AG04449 (cell line): ENCODE results near the gene BMF.

Source experiments
- CTCF ChIA-PET: fragments of 350-600 bp; formaldehyde crosslinking; extraction: SDS; loops from one replicate; lab custom pipeline; 2021; ENCODE audit warnings: antibody characterized with exemption; lab: Yijun Ruan, JAX
- POLR2A ChIA-PET: fragments of 400-600, 350-600 bp; formaldehyde crosslinking; extraction: SDS; loops from one replicate; lab custom pipeline; 2020; ENCODE audit warnings: antibody characterized with exemption, inconsistent platforms; lab: Yijun Ruan, JAX
- DNase-seq: peaks from one replicate; pipeline ENCODE4 v3.0.0-alpha.2; 2010; ENCODE audit warnings: low read depth, low spot score
- H3K4me3 ChIP-seq: 2 replicates; pipeline ENCODE4 v1.5.1; 2011; ENCODE audit warnings: low read depth, mild to moderate bottlenecking, control low read depth, low read length
- CTCF ChIP-seq: IDR thresholded peaks from one replicate; pipeline ENCODE4 v1.5.1; 2011; ENCODE audit warnings: mild to moderate bottlenecking, moderate library complexity, low read length, control low read depth, inconsistent platforms; ENCODE audit not compliant: insufficient read depth; ENCODE audit errors: missing control alignments

Gene BMF

GRCh38 chr15:40040770-40041169, 67.9 kb downstream of the BMF start:
- no peak overlapping the region for H3K4me3 ChIP-seq
- CTCF ChIA-PET, result interaction anchor here (0.6 to 6.3 kb wide), 9 partner anchors 8 to 256 kb away, joined by 4 to 75 read pairs (median 6); no protein-coding TSS in a partner anchor
- no peak for TF ChIP-seq CTCF

GRCh38 chr15:40040293-40040635, 68.4 kb downstream of the BMF start:
- no peak for TF ChIP-seq CTCF
- ChIA-PET CTCF (interaction anchor here (1.2 to 6.3 kb wide), 8 partner anchors 8 to 328 kb away, joined by 3 to 75 read pairs (median 8); no protein-coding TSS in a partner anchor), POLR2A (no interaction called here)
- no peak for DNase-seq
- H3K4me3 ChIP-seq, result no peak overlapping the region

More at GRCh38 chr15:40040770-40041169, 67.9 kb downstream of the BMF start:
- POLR2A ChIA-PET, result no interaction called here
- no peak for DNase-seq

GRCh38 chr15:40038638-40039543, 69.8 kb downstream of the BMF start, which contains the start of gene SRP14:
SRP14 (minus strand) TSS chr15:40039181; CDS start chr15:40039116, 65 bp downstream.
- ChIA-PET POLR2A (no interaction called here), CTCF (interaction anchor here (0.8 to 6.3 kb wide), 12 partner anchors 9 to 330 kb away, joined by 3 to 75 read pairs (median 4); partner anchors contain the start of gene BMF)
- no peak for DNase-seq
- TF ChIP-seq CTCF, result no peak
- H3K4me3 ChIP-seq, result peak within 1 kb of the TSS; percentile 95

GRCh38 chr15:40038275-40038637, 70.4 kb downstream of the BMF start:
- ChIA-PET CTCF (interaction anchor here (0.8 to 6.3 kb wide), 8 partner anchors 14 to 236 kb away, joined by 3 to 75 read pairs (median 4); partner anchors contain the start of gene BMF), POLR2A (no interaction called here)
- no peak for TF ChIP-seq CTCF
- peak overlapping the region; percentile 95 for H3K4me3 ChIP-seq
- no peak for DNase-seq
